HepG2 (cell line): Measurements from ENCODE around the gene CSNK2A2. TPM values are rescaled to one million over a fixed set of nuclear protein-coding genes. Genes with fewer than 3 reads are reported as not detected.

Source experiments
- ATAC-seq: fragments of 200-7000 bp; cut with Tn5 transposase; 3 replicates; pipeline ENCODE4 v1.9.1; 2020; ENCODE audit warnings: mild to moderate bottlenecking, moderate library complexity
- BruUV-seq: library from RNA; stranded (reverse); fragments of 400-500 nt; replicated peaks from 2 replicates; lab custom pipeline; 2021; lab: Mats Ljungman, UMichigan
- CTCF ChIA-PET: fragments of 300-600 bp; formaldehyde crosslinking; extraction: SDS; loops from one replicate; lab custom pipeline; 2021; ENCODE audit warnings: low total read pairs, inconsistent platforms, low intra/inter-chr PET ratio; lab: Yijun Ruan, JAX
- POLR2A ChIA-PET: fragments of 350-600 bp; sonication (Branson Sonifier 250); formaldehyde crosslinking; loops from one replicate; lab custom pipeline; 2020; ENCODE audit warnings: antibody characterized with exemption, inconsistent platforms; lab: Yijun Ruan, JAX
- DNase-seq: peaks from one replicate; pipeline ENCODE4 v3.0.0-alpha.2; 2015; ENCODE audit warnings: low spot score
- FAIRE-seq: peaks from 3 replicates; lab custom pipeline; 2011; peaks lifted over from hg19 to GRCh38; lab: Jason Lieb, UNC
- H2AFZ ChIP-seq: one replicate; pipeline ENCODE4 v1.6.1; 2011; ENCODE audit warnings: low read length, inconsistent platforms
- H3K27ac ChIP-seq: fragments of 300-600 bp; 3 replicates; pipeline ENCODE4 v1.8.0; 2011; ENCODE audit warnings: mixed run types, mild to moderate bottlenecking, mixed read lengths, low read length, inconsistent platforms; ENCODE audit not compliant: insufficient read depth; ENCODE audit errors: extremely low read length
- H3K27me3 ChIP-seq, 2 experiments: fragments of 200-600 bp in 1 of 2; 2 replicates in 1 of 2; 3 replicates in 1 of 2; pipeline versions ENCODE4 v1.6.0 to v1.8.0; 2011; ENCODE audit warnings: low read length in 2 of 2, mild to moderate bottlenecking in 2 of 2, moderate library complexity in 2 of 2, inconsistent platforms in 1 of 2; ENCODE audit not compliant: insufficient read depth in 2 of 2, control insufficient read depth in 1 of 2
- H3K36me3 ChIP-seq, 2 experiments: fragments of 200-600 bp in 1 of 2; replicated peaks in 1 of 2; 2 replicates in 1 of 2; 3 replicates in 1 of 2; pipeline versions ENCODE4 v1.5.1 to v1.8.0; 2011; ENCODE audit warnings: low read length in 2 of 2, inconsistent platforms in 1 of 2; ENCODE audit not compliant: insufficient read depth in 2 of 2, control insufficient read depth in 1 of 2
- H3K4me1 ChIP-seq: 2 replicates; pipeline ENCODE4 v1.5.1; 2012; ENCODE audit warnings: low read length, inconsistent platforms; ENCODE audit not compliant: insufficient read depth
- H3K4me2 ChIP-seq: 2 replicates; pipeline ENCODE4 v1.6.0; 2011; ENCODE audit warnings: low read depth, low read length, inconsistent platforms
- H3K4me3 ChIP-seq, 3 experiments: fragments of 200-600 bp in 1 of 3; sonication (generic), shearing (Covaris generic) in 1 of 3; replicated peaks in 1 of 3; 2 replicates each; pipeline ENCODE4 v1.5.1; 2011 to 2016; ENCODE audit warnings: low read length in 3 of 3, inconsistent platforms in 2 of 3, low read depth in 2 of 3, mild to moderate bottlenecking in 2 of 3, control low read depth in 1 of 3, mixed read lengths in 1 of 3; ENCODE audit not compliant: insufficient read depth in 1 of 3
- H3K79me2 ChIP-seq: one replicate; pipeline ENCODE4 v1.6.1; 2011; ENCODE audit warnings: low read length, inconsistent platforms; ENCODE audit not compliant: insufficient read depth
- H3K9ac ChIP-seq: 2 replicates; pipeline ENCODE4 v1.6.0; 2011; ENCODE audit warnings: mild to moderate bottlenecking, low read depth, low read length, inconsistent platforms; ENCODE audit not compliant: insufficient read depth
- H3K9me3 ChIP-seq: 2 replicates; pipeline ENCODE4 v1.5.1; 2012; ENCODE audit warnings: mild to moderate bottlenecking, low read length
- H4K20me1 ChIP-seq: 2 replicates; pipeline ENCODE4 v1.6.0; 2011; ENCODE audit warnings: inconsistent platforms, mild to moderate bottlenecking, low read length, moderate library complexity; ENCODE audit not compliant: insufficient read depth
- EEA1 ChIP-seq: sonication (generic); formaldehyde crosslinking; IDR thresholded peaks from 2 replicates; pipeline ENCODE4 v1.5.1; 2020; ENCODE audit warnings: mild to moderate bottlenecking, missing genetic modification reagents, borderline replicate concordance
- GATAD2A ChIP-seq: IDR thresholded peaks from 2 replicates; pipeline ENCODE4 v1.6.1; 2016
- GTF3A ChIP-seq: sonication (generic); formaldehyde crosslinking; conservative IDR thresholded peaks from 2 replicates; pipeline ENCODE4 v1.4.0; 2020; ENCODE audit warnings: mild to moderate bottlenecking, missing genetic modification reagents
- SIX1 ChIP-seq: sonication (generic); formaldehyde crosslinking; IDR thresholded peaks from 2 replicates; pipeline ENCODE4 v1.4.0; 2020; ENCODE audit warnings: missing genetic modification reagents, borderline replicate concordance
- ZNF441 ChIP-seq: sonication (generic); formaldehyde crosslinking; IDR thresholded peaks from 2 replicates; pipeline ENCODE4 v1.7.0; 2021; ENCODE audit warnings: missing genetic modification reagents, borderline replicate concordance
- ZNF660 ChIP-seq: sonication (generic); formaldehyde crosslinking; IDR thresholded peaks from 2 replicates; pipeline ENCODE4 v1.5.1; 2020; ENCODE audit warnings: mild to moderate bottlenecking, low read depth, missing genetic modification reagents, borderline replicate concordance
- WGBS: methylation state at CpG from one replicate; pipeline ENCODE4 v1.1.6; 2017; ENCODE audit warnings: low lambda C conversion rate; 5-methylcytosine and 5-hydroxymethylcytosine counted together
- in situ Hi-C: cut with HindIII; loops from 2 replicates; pipeline ENCODE4 v1.10.0; 2017; ENCODE audit warnings: low pct_unique_long_range_greater_than_20kb; ENCODE audit not compliant: extremely low pct_ligation_motif_present
- intact Hi-C: fragments of 100-400 bp; cut with micrococcal nuclease; formaldehyde crosslinking; loops from one replicate; pipeline ENCODE4 v1.10.0; 2022; ENCODE audit not compliant: unreplicated experiment
- polyA plus RNA-seq, 8 experiments: library from polyadenylated mRNA; depleted of rRNA in 3 of 8; stranded (reverse) in 7 of 8; unstranded in 1 of 8; fragments of >200 nt; fragmentation: Illumina TruSeq in 4 of 8; extraction: Trizol in 4 of 8; gene quantifications; 2 replicates each; pipeline versions ENCODE4 v1.2.1 to v1.2.3, GENCODE V29; 2011 to 2016; ENCODE audit warnings: low read depth in 4 of 8, missing spikeins in 1 of 8, mixed read lengths in 1 of 8; ENCODE audit not compliant: insufficient read depth in 1 of 8
- total RNA-seq, 5 experiments: library from RNA; depleted of rRNA; stranded (reverse); fragments of >200 nt; fragmentation: Illumina TruSeq; extraction: Trizol; gene quantifications; 2 replicates each; pipeline ENCODE4 v1.2.3, GENCODE V29; 2016; ENCODE audit warnings: low read depth in 1 of 5
- TF ChIP-seq, protein P1 (sequence below): sonication (generic); formaldehyde crosslinking; IDR thresholded peaks from 2 replicates; pipeline ENCODE4 v1.4.0; 2020; ENCODE audit warnings: missing genetic modification reagents
- TF ChIP-seq, protein P2 (sequence below): IDR thresholded peaks from 2 replicates; pipeline ENCODE4 v1.6.1; 2012; ENCODE audit warnings: low read length, improper control_type of control experiment
- TF ChIP-seq, protein P3 (sequence below): IDR thresholded peaks from 2 replicates; pipeline ENCODE4 v1.6.1; 2016

CSNK2A2 gene
- total and polyA plus RNA-seq, 2 of the 13 experiments (the other 11 are each of a cell fraction or from before 2014, with no cell fraction given), result 46.4 to 56.9 TPM

DNA sequence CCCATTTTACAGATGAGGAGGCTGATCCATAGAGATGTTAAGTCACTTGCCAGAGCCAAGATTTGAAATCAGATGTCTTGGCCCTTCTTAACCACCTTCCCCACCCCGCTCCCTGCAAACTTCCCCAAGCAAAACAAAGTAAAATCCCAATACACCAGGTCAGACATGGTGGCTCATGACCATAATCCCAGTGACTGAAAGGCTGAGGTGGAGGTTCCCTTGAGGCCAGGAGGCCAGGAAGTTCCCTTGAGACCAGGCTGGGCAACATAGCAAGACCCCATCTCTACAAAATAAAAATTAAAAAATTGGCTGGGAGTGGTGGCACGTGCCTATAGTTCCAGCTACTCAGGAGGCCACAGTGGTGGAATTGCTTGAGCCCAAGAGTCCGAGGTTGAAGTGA, 28.9 kb upstream of the CSNK2A2 start:
- 33% methylated on average over 3 of the region's 3 CpGs for WGBS
- Histone ChIP-seq H3K9ac (no peak overlapping the region), H3K9me3 (no peaks in the 10 kb centered on the region), H3K4me1 (peaks cover 26% of the 10 kb centered on the region), H3K4me3 (no peak overlapping the region), H2AFZ (no peak overlapping the region)
- in situ Hi-C loops, result no loop called here
- BruUV-seq, result no TSS peak
- TF ChIP-seq, protein P1, sequence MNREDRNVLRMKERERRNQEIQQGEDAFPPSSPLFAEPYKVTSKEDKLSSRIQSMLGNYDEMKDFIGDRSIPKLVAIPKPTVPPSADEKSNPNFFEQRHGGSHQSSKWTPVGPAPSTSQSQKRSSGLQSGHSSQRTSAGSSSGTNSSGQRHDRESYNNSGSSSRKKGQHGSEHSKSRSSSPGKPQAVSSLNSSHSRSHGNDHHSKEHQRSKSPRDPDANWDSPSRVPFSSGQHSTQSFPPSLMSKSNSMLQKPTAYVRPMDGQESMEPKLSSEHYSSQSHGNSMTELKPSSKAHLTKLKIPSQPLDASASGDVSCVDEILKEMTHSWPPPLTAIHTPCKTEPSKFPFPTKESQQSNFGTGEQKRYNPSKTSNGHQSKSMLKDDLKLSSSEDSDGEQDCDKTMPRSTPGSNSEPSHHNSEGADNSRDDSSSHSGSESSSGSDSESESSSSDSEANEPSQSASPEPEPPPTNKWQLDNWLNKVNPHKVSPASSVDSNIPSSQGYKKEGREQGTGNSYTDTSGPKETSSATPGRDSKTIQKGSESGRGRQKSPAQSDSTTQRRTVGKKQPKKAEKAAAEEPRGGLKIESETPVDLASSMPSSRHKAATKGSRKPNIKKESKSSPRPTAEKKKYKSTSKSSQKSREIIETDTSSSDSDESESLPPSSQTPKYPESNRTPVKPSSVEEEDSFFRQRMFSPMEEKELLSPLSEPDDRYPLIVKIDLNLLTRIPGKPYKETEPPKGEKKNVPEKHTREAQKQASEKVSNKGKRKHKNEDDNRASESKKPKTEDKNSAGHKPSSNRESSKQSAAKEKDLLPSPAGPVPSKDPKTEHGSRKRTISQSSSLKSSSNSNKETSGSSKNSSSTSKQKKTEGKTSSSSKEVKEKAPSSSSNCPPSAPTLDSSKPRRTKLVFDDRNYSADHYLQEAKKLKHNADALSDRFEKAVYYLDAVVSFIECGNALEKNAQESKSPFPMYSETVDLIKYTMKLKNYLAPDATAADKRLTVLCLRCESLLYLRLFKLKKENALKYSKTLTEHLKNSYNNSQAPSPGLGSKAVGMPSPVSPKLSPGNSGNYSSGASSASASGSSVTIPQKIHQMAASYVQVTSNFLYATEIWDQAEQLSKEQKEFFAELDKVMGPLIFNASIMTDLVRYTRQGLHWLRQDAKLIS, result no peak
- TF ChIP-seq ZNF441 (CRISPR knock-in tag), result no peak
- no peak for TF ChIP-seq EEA1 (CRISPR knock-in tag)
- TF ChIP-seq ZNF660 (CRISPR knock-in tag), result no peak
- TF ChIP-seq GTF3A, result no peak
- TF ChIP-seq, protein P2, sequence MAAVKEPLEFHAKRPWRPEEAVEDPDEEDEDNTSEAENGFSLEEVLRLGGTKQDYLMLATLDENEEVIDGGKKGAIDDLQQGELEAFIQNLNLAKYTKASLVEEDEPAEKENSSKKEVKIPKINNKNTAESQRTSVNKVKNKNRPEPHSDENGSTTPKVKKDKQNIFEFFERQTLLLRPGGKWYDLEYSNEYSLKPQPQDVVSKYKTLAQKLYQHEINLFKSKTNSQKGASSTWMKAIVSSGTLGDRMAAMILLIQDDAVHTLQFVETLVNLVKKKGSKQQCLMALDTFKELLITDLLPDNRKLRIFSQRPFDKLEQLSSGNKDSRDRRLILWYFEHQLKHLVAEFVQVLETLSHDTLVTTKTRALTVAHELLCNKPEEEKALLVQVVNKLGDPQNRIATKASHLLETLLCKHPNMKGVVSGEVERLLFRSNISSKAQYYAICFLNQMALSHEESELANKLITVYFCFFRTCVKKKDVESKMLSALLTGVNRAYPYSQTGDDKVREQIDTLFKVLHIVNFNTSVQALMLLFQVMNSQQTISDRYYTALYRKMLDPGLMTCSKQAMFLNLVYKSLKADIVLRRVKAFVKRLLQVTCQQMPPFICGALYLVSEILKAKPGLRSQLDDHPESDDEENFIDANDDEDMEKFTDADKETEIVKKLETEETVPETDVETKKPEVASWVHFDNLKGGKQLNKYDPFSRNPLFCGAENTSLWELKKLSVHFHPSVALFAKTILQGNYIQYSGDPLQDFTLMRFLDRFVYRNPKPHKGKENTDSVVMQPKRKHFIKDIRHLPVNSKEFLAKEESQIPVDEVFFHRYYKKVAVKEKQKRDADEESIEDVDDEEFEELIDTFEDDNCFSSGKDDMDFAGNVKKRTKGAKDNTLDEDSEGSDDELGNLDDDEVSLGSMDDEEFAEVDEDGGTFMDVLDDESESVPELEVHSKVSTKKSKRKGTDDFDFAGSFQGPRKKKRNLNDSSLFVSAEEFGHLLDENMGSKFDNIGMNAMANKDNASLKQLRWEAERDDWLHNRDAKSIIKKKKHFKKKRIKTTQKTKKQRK, result no peak
- TF ChIP-seq SIX1 (CRISPR knock-in tag), result no peak
- TF ChIP-seq, protein P3, sequence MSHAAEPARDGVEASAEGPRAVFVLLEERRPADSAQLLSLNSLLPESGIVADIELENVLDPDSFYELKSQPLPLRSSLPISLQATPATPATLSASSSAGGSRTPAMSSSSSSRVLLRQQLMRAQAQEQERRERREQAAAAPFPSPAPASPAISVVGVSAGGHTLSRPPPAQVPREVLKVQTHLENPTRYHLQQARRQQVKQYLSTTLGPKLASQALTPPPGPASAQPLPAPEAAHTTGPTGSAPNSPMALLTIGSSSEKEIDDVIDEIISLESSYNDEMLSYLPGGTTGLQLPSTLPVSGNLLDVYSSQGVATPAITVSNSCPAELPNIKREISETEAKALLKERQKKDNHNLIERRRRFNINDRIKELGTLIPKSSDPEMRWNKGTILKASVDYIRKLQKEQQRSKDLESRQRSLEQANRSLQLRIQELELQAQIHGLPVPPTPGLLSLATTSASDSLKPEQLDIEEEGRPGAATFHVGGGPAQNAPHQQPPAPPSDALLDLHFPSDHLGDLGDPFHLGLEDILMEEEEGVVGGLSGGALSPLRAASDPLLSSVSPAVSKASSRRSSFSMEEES (CRISPR knock-in tag), result no peak
- no peak for TF ChIP-seq GATAD2A (CRISPR knock-in tag)
- TF ChIP-seq, all 625 proteins: peak for 0
- Histone ChIP-seq H3K27me3 (no peaks in the 10 kb centered on the region; a peak in 1 of 5 replicates), H3K27ac (no peak overlapping the region), H3K79me2 (no peaks in the 10 kb centered on the region), H3K36me3 (no peaks in the 10 kb centered on the region), H3K4me2 (no peak overlapping the region), H4K20me1 (no peaks in the 10 kb centered on the region)
- intact Hi-C loops, result no loop called here
- CTCF ChIA-PET, result no interaction called here
- DNase-seq (no peak), ATAC-seq (no peak), FAIRE-seq (no peak)
- POLR2A ChIA-PET, result no interaction called here
